ENCODE results near the gene LYPLAL1. TPM values are rescaled to one million over a fixed set of nuclear protein-coding genes. Genes with fewer than 3 reads are reported as not detected.

LYPLAL1 gene
- total RNA-seq, 1 donor from 2014 or later: 85.8 TPM

DNA sequence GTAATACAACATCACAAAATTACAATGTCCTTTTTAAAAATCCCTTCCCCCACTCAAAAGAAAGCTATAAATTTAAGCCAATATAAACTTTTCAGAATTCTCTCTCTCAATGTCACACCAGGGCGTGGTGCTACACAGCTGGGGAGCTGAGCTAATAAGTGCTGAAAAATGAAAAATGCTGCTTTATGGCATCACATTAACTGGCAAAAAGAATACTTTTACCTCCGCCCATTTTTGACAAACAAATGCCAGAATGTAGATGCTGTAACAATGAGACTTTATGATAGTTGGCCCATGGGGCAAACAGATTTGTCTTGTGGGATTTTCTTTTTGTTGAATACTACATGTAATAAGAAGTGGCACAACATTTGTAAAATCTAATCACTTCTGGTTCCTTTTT is 12.7 kb upstream of the LYPLAL1 start:
- Histone ChIP-seq H3K27ac (replicated peaks) (no peak overlapping the region), H3K36me3 (no peaks in the 10 kb centered on the region), H3K27me3 (ENCODE audit: low read depth) (no peaks in the 10 kb centered on the region), H3K9me3 (replicated peaks) (no peaks in the 10 kb centered on the region), H3K4me3 (no peak overlapping the region), H3K4me1 (no peaks in the 10 kb centered on the region)
- intact Hi-C loops (cut with micrococcal nuclease): no loop called here
- TF ChIP-seq, protein P1, sequence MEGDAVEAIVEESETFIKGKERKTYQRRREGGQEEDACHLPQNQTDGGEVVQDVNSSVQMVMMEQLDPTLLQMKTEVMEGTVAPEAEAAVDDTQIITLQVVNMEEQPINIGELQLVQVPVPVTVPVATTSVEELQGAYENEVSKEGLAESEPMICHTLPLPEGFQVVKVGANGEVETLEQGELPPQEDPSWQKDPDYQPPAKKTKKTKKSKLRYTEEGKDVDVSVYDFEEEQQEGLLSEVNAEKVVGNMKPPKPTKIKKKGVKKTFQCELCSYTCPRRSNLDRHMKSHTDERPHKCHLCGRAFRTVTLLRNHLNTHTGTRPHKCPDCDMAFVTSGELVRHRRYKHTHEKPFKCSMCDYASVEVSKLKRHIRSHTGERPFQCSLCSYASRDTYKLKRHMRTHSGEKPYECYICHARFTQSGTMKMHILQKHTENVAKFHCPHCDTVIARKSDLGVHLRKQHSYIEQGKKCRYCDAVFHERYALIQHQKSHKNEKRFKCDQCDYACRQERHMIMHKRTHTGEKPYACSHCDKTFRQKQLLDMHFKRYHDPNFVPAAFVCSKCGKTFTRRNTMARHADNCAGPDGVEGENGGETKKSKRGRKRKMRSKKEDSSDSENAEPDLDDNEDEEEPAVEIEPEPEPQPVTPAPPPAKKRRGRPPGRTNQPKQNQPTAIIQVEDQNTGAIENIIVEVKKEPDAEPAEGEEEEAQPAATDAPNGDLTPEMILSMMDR (IDR thresholded peaks at IDR 0.05; ENCODE audit: borderline replicate concordance): no peak
- DNase-seq: no peak

DNA sequence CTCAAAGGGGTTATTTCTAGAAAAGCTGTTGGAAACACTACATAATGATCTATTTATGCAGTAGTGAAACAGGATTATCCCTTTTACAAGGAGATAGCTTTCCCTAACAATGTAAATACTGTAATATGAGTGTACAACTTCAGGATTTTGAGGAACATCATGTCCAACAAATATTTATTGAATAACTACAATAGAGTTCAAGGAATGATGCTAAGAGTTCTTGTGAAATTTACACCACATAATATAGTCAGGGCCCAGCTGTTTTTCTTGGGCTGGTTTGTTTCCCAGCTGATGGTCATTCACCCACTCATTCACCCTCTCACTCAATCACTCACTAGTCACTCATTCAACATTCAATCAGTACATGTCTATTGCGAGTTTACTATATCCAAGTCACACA is 12.3 kb upstream of the LYPLAL1 start:
- TF ChIP-seq, protein P1 (IDR thresholded peaks at IDR 0.05; ENCODE audit: borderline replicate concordance): no peak
- intact Hi-C loops (cut with micrococcal nuclease): no loop called here
- Histone ChIP-seq H3K9me3 (replicated peaks) (no peaks in the 10 kb centered on the region), H3K27ac (replicated peaks) (no peak overlapping the region), H3K27me3 (ENCODE audit: low read depth) (no peaks in the 10 kb centered on the region), H3K4me3 (no peak overlapping the region), H3K36me3 (no peaks in the 10 kb centered on the region), H3K4me1 (no peaks in the 10 kb centered on the region)
- no peak for DNase-seq

- intact Hi-C loops (cut with micrococcal nuclease): no loop called here
- no peaks in the 10 kb centered on the region for H3K9me3 ChIP-seq (replicated peaks)
- DNase-seq: no peak
- no peak overlapping the region for H3K4me3 ChIP-seq
- H3K27me3 ChIP-seq (ENCODE audit: low read depth): no peaks in the 10 kb centered on the region
- TF ChIP-seq, protein P1 (IDR thresholded peaks at IDR 0.05; ENCODE audit: borderline replicate concordance): no peak
- no peak overlapping the region for H3K27ac ChIP-seq (replicated peaks)
- H3K36me3 ChIP-seq: no peaks in the 10 kb centered on the region
- no peaks in the 10 kb centered on the region for H3K4me1 ChIP-seq
These were observed 10.2 kb upstream of the LYPLAL1 start for GRCh38 chr1:219163401-219163954.

- DNase-seq: no peak
- Histone ChIP-seq H3K27me3 (ENCODE audit: low read depth) (no peaks in the 10 kb centered on the region), H3K9me3 (replicated peaks) (no peaks in the 10 kb centered on the region), H3K36me3 (no peaks in the 10 kb centered on the region), H3K4me1 (peaks cover 39% of the 10 kb centered on the region), H3K4me3 (no peak overlapping the region), H3K27ac (replicated peaks) (no peak overlapping the region)
- intact Hi-C loops (cut with micrococcal nuclease): no loop called here
- TF ChIP-seq, protein P1 (IDR thresholded peaks at IDR 0.05; ENCODE audit: borderline replicate concordance): no peak
These were observed 2.3 kb upstream of the LYPLAL1 start for GRCh38 chr1:219171192-219171935.

- TF ChIP-seq, protein P1 (IDR thresholded peaks at IDR 0.05; ENCODE audit: borderline replicate concordance): no peak
- intact Hi-C loops (cut with micrococcal nuclease): no loop called here
These were observed 857 bp upstream of the LYPLAL1 start for GRCh38 chr1:219172821-219173220.

More at GRCh38 chr1:219172821-219173220, 857 bp upstream of the LYPLAL1 start:
- Histone ChIP-seq H3K27ac (replicated peaks) (no peak overlapping the region), H3K9me3 (replicated peaks) (no peaks in the 10 kb centered on the region), H3K27me3 (ENCODE audit: low read depth) (no peaks in the 10 kb centered on the region), H3K4me3 (peak overlapping the region; percentile 76), H3K4me1 (peaks cover 53% of the 10 kb centered on the region), H3K36me3 (no peaks in the 10 kb centered on the region)
- no peak for DNase-seq

Data from left ventricle myocardium inferior (tissue), 1 donor.